Midbrain (tissue), 1 donor: ENCODE measurements around the gene IL10RB.
"Not testable (repeated sequence)": the region's sequence is repeated elsewhere in the genome, so short reads cannot be mapped to it uniquely, and the experiment has no call there.

Source experiments
- DNase-seq: peaks from one replicate; lab custom pipeline; 2025; lab: John Stamatoyannopoulos, UW

IL10RB gene

GRCh38 chr21:33302055-33302454 lies 35.9 kb downstream of the IL10RB start:
- no peak for DNase-seq

- no peak for DNase-seq
These were observed 36.6 kb downstream of the IL10RB start for GRCh38 chr21:33302796-33303195.

- DNase-seq: no peak
These were observed 39.1 kb downstream of the IL10RB start for GRCh38 chr21:33305344-33305671.

- DNase-seq: no peak
These were observed 39.8 kb downstream of the IL10RB start for GRCh38 chr21:33305938-33306337.

GRCh38 chr21:33308586-33309490 lies 42.7 kb downstream of the IL10RB start:
- DNase-seq: no peak

- DNase-seq: no peak
These were observed 43.6 kb downstream of the IL10RB start for GRCh38 chr21:33309778-33310177.

- DNase-seq: no peak
These were observed 46.0 kb downstream of the IL10RB start for GRCh38 chr21:33312121-33312520.

- no peak for DNase-seq
These were observed 47.0 kb downstream of the IL10RB start for GRCh38 chr21:33313183-33313582.

- DNase-seq: no peak
These were observed 47.4 kb downstream of the IL10RB start for GRCh38 chr21:33313611-33314010.

- no peak for DNase-seq
These were observed 47.9 kb downstream of the IL10RB start for GRCh38 chr21:33314111-33314510.

GRCh38 chr21:33315946-33316710 lies 50.0 kb downstream of the IL10RB start:
- DNase-seq: no peak

GRCh38 chr21:33317145-33317544 lies 51.0 kb downstream of the IL10RB start:
- DNase-seq: no peak

- no peak for DNase-seq
These were observed 51.8 kb downstream of the IL10RB start for GRCh38 chr21:33317786-33318486.

- DNase-seq: not testable (repeated sequence)
These were observed 54.8 kb downstream of the IL10RB start for GRCh38 chr21:33321005-33321404.

GRCh38 chr21:33323610-33324009 lies 57.4 kb downstream of the IL10RB start:
- not testable (repeated sequence) for DNase-seq

GRCh38 chr21:33324291-33325221 lies 58.4 kb downstream of the IL10RB start, which contains the start of gene IFNAR1:
TSS of gene IFNAR1 (plus strand) at chr21:33324970. CDS start at chr21:33325056, 86 bp downstream.
- DNase-seq: peak; percentile 95

- DNase-seq: peak; percentile 54
These were observed 59.3 kb downstream of the IL10RB start for GRCh38 chr21:33325222-33326067.

- DNase-seq: no peak
These were observed 61.2 kb downstream of the IL10RB start for GRCh38 chr21:33327326-33327725.

- DNase-seq: no peak
These were observed 61.7 kb downstream of the IL10RB start for GRCh38 chr21:33327792-33328433.

- no peak for DNase-seq
These were observed 64.6 kb downstream of the IL10RB start for GRCh38 chr21:33330726-33331125.
